G401 (cell line): ENCODE results near the gene C10orf71. TPM values are rescaled to one million over a fixed set of nuclear protein-coding genes. Genes with fewer than 3 reads are reported as not detected.

ENCODE experiments used
- DNase-seq: peaks from one replicate; pipeline ENCODE4 v3.0.0-alpha.2; 2015; ENCODE audit warnings: low spot score
- in situ Hi-C: cut with HindIII; loops from 2 replicates; pipeline ENCODE4 v1.10.0; 2016; ENCODE audit warnings: low sequenced_read_pairs, mixed read lengths
- total RNA-seq: library from RNA; depleted of rRNA; stranded (reverse); fragments of >200 nt; shearing (Covaris generic); gene quantifications from 2 replicates; pipeline ENCODE4 v1.2.3, GENCODE V29; 2014; rRNA removed

Gene C10orf71
- total RNA-seq, result not detected in 2 replicates

GRCh38 chr10:49298983-49299815 is at the start of gene C10orf71:
C10orf71 (plus strand) TSS chr10:49299170; CDS start chr10:49322546, 23,376 bp downstream.
- in situ Hi-C loops, result no loop called here
- no peak for DNase-seq

- in situ Hi-C loops, result no loop called here
- DNase-seq, result no peak
Observed at GRCh38 chr10:49252313-49253034, 46.5 kb upstream of the C10orf71 start.

GRCh38 chr10:49253340-49253906 is 45.5 kb upstream of the C10orf71 start:
- DNase-seq, result no peak
- in situ Hi-C loops, result no loop called here

GRCh38 chr10:49254150-49254549 is 44.8 kb upstream of the C10orf71 start:
- in situ Hi-C loops, result no loop called here
- DNase-seq, result no peak

GRCh38 chr10:49254556-49255318 is 44.2 kb upstream of the C10orf71 start:
- DNase-seq, result no peak
- in situ Hi-C loops, result no loop called here

GRCh38 chr10:49255883-49256282 is 43.1 kb upstream of the C10orf71 start:
- no peak for DNase-seq
- in situ Hi-C loops, result no loop called here

GRCh38 chr10:49257154-49257553 is 41.8 kb upstream of the C10orf71 start:
- DNase-seq, result no peak
- in situ Hi-C loops, result no loop called here

- DNase-seq, result no peak
- in situ Hi-C loops, result no loop called here
Observed at GRCh38 chr10:49257626-49258349, 41.2 kb upstream of the C10orf71 start.

- DNase-seq, result no peak
- in situ Hi-C loops, result no loop called here
Observed at GRCh38 chr10:49258350-49258683, 40.7 kb upstream of the C10orf71 start.

GRCh38 chr10:49260644-49261296 is 38.2 kb upstream of the C10orf71 start:
- DNase-seq, result no peak
- in situ Hi-C loops, result no loop called here

GRCh38 chr10:49263591-49263990 is 35.4 kb upstream of the C10orf71 start:
- in situ Hi-C loops, result no loop called here
- no peak for DNase-seq

- no peak for DNase-seq
- in situ Hi-C loops, result no loop called here
Observed at GRCh38 chr10:49264177-49264677, 34.7 kb upstream of the C10orf71 start.

- DNase-seq, result no peak
- in situ Hi-C loops, result no loop called here
Observed at GRCh38 chr10:49265885-49266284, 33.1 kb upstream of the C10orf71 start.

GRCh38 chr10:49268185-49268584 is 30.8 kb upstream of the C10orf71 start:
- DNase-seq, result no peak
- in situ Hi-C loops, result no loop called here

GRCh38 chr10:49269523-49269922 is 29.4 kb upstream of the C10orf71 start:
- DNase-seq, result no peak
- in situ Hi-C loops, result no loop called here

- in situ Hi-C loops, result no loop called here
- no peak for DNase-seq
Observed at GRCh38 chr10:49270565-49270964, 28.4 kb upstream of the C10orf71 start.

- in situ Hi-C loops, result no loop called here
Observed at GRCh38 chr10:49271346-49271745, 27.6 kb upstream of the C10orf71 start.

More at GRCh38 chr10:49271346-49271745, 27.6 kb upstream of the C10orf71 start:
- no peak for DNase-seq
